H1 (cell line): ENCODE measurements around the gene PTPRCAP. TPM values are rescaled to one million over a fixed set of nuclear protein-coding genes. Genes with fewer than 3 reads are reported as not detected.
A peak's percentile ranks its signal among the peaks of the same experiment; 100 is the strongest.

ENCODE experiments used
- BCL11A ChIP-seq, 2 experiments: IDR thresholded peaks; one replicate each; pipeline ENCODE4 v1.6.1; 2011; ENCODE audit warnings: low read depth in 2 of 2, low read length in 2 of 2, mild to moderate bottlenecking in 2 of 2
- BRCA1 ChIP-seq: IDR thresholded peaks from 2 replicates; pipeline ENCODE4 v1.6.1; 2012; ENCODE audit warnings: low read depth, low read length, improper control_type of control experiment
- CEBPB ChIP-seq: IDR thresholded peaks from 2 replicates; pipeline ENCODE4 v1.6.1; 2012; ENCODE audit warnings: low read depth, low read length
- CHD2 ChIP-seq: IDR thresholded peaks from 2 replicates; pipeline ENCODE4 v1.6.1; 2012; ENCODE audit warnings: low read length, improper control_type of control experiment
- CREB1 ChIP-seq: IDR thresholded peaks from 2 replicates; pipeline ENCODE4 v1.6.1; 2012; ENCODE audit warnings: inconsistent platforms
- EP300 ChIP-seq, 2 experiments: IDR thresholded peaks; 1 replicate in 1 of 2; 2 replicates in 1 of 2; pipeline ENCODE4 v1.6.1; 2011 to 2012; ENCODE audit warnings: low read depth in 2 of 2, low read length in 2 of 2, mild to moderate bottlenecking in 2 of 2, borderline replicate concordance in 1 of 2, inconsistent platforms in 1 of 2, moderate library complexity in 1 of 2
- EZH2 ChIP-seq: fragments of 200-600 bp; sonication (generic); IDR thresholded peaks from 2 replicates; pipeline ENCODE4 v1.7.1; 2012; ENCODE audit warnings: low read depth, mild to moderate bottlenecking, moderate library complexity, low read length, inconsistent platforms; ENCODE audit not compliant: severe bottlenecking
- FOSL1 ChIP-seq: IDR thresholded peaks from 2 replicates; pipeline ENCODE4 v1.6.1; 2011; ENCODE audit warnings: mild to moderate bottlenecking, low read depth, low read length, moderate library complexity; ENCODE audit not compliant: insufficient read depth
- GABPA ChIP-seq: IDR thresholded peaks from 2 replicates; pipeline ENCODE4 v1.6.1; 2011; ENCODE audit warnings: mild to moderate bottlenecking, low read length, moderate library complexity, borderline replicate concordance; ENCODE audit not compliant: insufficient read depth
- GTF2F1 ChIP-seq: IDR thresholded peaks from 2 replicates; pipeline ENCODE4 v1.6.1; 2012; ENCODE audit warnings: low read depth, low read length, improper control_type of control experiment, borderline replicate concordance
- JUND ChIP-seq: IDR thresholded peaks from 2 replicates; pipeline ENCODE4 v1.6.1; 2011; ENCODE audit warnings: mild to moderate bottlenecking, improper control_type of control experiment, low read length
- NANOG ChIP-seq: IDR thresholded peaks from 2 replicates; pipeline ENCODE4 v1.6.1; 2011; ENCODE audit warnings: low read length, low read depth, mild to moderate bottlenecking, inconsistent platforms; ENCODE audit not compliant: insufficient read depth, poor library complexity, severe bottlenecking
- NRF1 ChIP-seq: IDR thresholded peaks from 2 replicates; pipeline ENCODE4 v1.6.1; 2011; ENCODE audit warnings: mild to moderate bottlenecking, low read depth, low read length, improper control_type of control experiment
- PHF8 ChIP-seq: fragments of 200-600 bp; sonication (generic); conservative IDR thresholded peaks from 2 replicates; pipeline ENCODE4 v1.7.1; 2012; ENCODE audit warnings: low read depth, mild to moderate bottlenecking, inconsistent platforms, low read length, moderate library complexity
- POLR2A ChIP-seq, 2 experiments: IDR thresholded peaks; 1 replicate in 1 of 2; 2 replicates in 1 of 2; pipeline ENCODE4 v1.6.1; 2011; ENCODE audit warnings: low read depth in 2 of 2, low read length in 2 of 2, mild to moderate bottlenecking in 2 of 2; ENCODE audit errors: control extremely low read depth in 1 of 2
- SP1 ChIP-seq: IDR thresholded peaks from 2 replicates; pipeline ENCODE4 v1.6.1; 2011; ENCODE audit warnings: low read depth, low read length
- SP4 ChIP-seq: IDR thresholded peaks from 2 replicates; pipeline ENCODE4 v1.6.1; 2012; ENCODE audit warnings: low read length, inconsistent platforms
- SRF ChIP-seq: IDR thresholded peaks from 2 replicates; pipeline ENCODE4 v1.6.1; 2011; ENCODE audit warnings: mild to moderate bottlenecking, low read depth, low read length, moderate library complexity
- TAF7 ChIP-seq: optimal IDR thresholded peaks from 2 replicates; pipeline ENCODE3; 2011; ENCODE audit warnings: low read depth, mild to moderate bottlenecking, inconsistent platforms, low read length, moderate library complexity, borderline replicate concordance
- USF2 ChIP-seq: IDR thresholded peaks from 2 replicates; pipeline ENCODE4 v1.6.1; 2011; ENCODE audit warnings: low read length, improper control_type of control experiment
- YY1 ChIP-seq: IDR thresholded peaks from 2 replicates; pipeline ENCODE4 v1.6.1; 2011; ENCODE audit warnings: low read depth, mild to moderate bottlenecking, low read length
- polyA plus RNA-seq, 7 experiments: library from polyadenylated mRNA; depleted of rRNA in 3 of 7; stranded (reverse) in 5 of 7; unstranded in 2 of 7; fragments of >200 nt in 5 of 7; fragments of 200-250 nt in 2 of 7; gene quantifications; 1 replicate in 5 of 7; 2 replicates in 1 of 7; 4 replicates in 1 of 7; pipeline versions ENCODE4 v1.2.1 to v1.2.3, GENCODE V29; 2011 to 2013; ENCODE audit warnings: missing spikeins in 2 of 7, mixed read lengths in 2 of 7
- total RNA-seq: library from RNA; stranded (reverse); fragmentation: NEBNext Ultra II Directional; extraction: Animal tissue kit (Norgen Biotek cat#: 25700); gene quantifications from 2 replicates; pipeline ENCODE4 v1.2.1, GENCODE V29; 2021
- TF ChIP-seq, protein P1 (sequence below): IDR thresholded peaks from 2 replicates; pipeline ENCODE4 v1.6.1; 2012; ENCODE audit warnings: inconsistent platforms

PTPRCAP gene
- total and polyA plus RNA-seq, 2 of the 8 experiments (the other 6 are each of a cell fraction or from before 2014, with no cell fraction given), result 0.78 to 6.7 TPM

DNA sequence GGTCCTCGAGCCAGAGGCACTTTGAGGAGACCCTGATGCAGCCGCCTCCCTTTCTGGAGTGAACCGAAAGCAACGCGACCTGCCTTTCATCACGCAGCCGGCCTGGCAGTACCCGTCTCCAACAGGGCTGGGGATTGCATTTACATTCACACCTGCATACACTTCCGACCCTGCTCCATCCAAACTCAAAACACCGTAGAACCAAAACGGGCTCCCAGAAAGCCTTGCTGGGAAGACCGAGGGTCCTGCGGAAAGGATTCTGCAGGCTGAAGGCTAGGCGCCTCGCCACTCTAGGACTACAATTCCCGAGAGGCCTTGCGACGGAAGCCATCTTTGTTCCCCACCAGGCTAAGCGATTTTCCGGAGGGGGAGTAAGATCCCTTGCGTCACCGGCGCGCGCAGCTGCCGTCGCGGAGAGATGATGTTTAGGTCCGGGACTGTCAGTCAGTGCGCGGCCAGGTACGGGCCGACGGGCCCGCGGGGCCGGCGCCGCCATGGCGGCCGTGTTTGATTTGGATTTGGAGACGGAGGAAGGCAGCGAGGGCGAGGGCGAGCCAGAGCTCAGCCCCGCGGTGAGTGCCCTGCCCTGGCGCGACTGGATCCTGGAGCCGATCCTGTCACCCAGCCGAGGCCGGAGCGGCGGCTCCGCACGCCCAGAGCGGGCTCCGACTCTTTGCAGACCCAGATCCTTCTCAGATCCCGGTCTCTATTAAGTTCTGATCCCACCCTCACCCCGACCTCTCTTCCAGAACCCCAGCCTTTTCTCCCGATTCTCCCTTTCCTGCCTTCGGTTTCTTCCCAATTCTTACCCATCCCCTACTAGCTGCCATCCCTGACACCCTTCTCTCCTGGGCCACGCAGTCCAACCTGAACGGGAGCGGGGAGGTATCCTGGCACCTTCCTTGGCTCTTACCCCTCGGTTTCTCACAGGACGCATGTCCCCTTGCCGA is 9.2 kb downstream of the PTPRCAP start, which contains the start of gene RPS6KB2 (continued):
- TF ChIP-seq TAF7 (peak; percentile 25), CEBPB (peak; percentile 85), JUND (no peak), CHD2 (peak; percentile 45), GABPA (0 out of 2 replicates have a peak, but pooled peaks have one; percentile 36), SP4 (peak; percentile 90; the same call in 1 of the 2 replicates), FOSL1 (no peak), USF2 (no peak), SRF (peak; percentile 90), BCL11A (IDR thresholded peaks at IDR 0.05; ENCODE audit: low read depth in 2 of 2, low read length in 2 of 2) (no peak), CREB1 (peak; percentile 100), EZH2 (no peak), GTF2F1 (no peak), YY1 (peak; percentile 99), EP300 (IDR thresholded peaks at IDR 0.05; ENCODE audit: borderline replicate concordance in 1 of 2, low read depth in 2 of 2, low read length in 2 of 2) (0 out of 3 replicates have a peak, but pooled peaks of 1 of the 2 experiments have one; percentile 49), PHF8 (peak; percentile 92), NRF1 (peak; percentile 3; the same call in 1 of the 2 replicates), BRCA1 (peak; percentile 67; the same call in 1 of the 2 replicates), NANOG (peak; percentile 19), POLR2A (IDR thresholded peaks at IDR 0.05; ENCODE audit: control extremely low read depth in 1 of 2, low read depth in 2 of 2, low read length in 2 of 2) (peak in 1 of 2 experiments; percentile 91; a peak in 2 of 3 replicates), SP1 (peak; percentile 80; the same call in 1 of the 2 replicates)
- TF ChIP-seq, protein P1, sequence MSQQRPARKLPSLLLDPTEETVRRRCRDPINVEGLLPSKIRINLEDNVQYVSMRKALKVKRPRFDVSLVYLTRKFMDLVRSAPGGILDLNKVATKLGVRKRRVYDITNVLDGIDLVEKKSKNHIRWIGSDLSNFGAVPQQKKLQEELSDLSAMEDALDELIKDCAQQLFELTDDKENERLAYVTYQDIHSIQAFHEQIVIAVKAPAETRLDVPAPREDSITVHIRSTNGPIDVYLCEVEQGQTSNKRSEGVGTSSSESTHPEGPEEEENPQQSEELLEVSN, result no peak
